Lower leg skin (tissue), 4 donors: ENCODE data around the gene NOL4L. TPM values are rescaled to one million over a fixed set of nuclear protein-coding genes. Genes with fewer than 3 reads are reported as not detected.
"Not testable (repeated sequence)": the region's sequence is repeated elsewhere in the genome, so short reads cannot be mapped to it uniquely, and the experiment has no call there.

ENCODE experiments used
- DNase-seq, 2 donors: peaks; one replicate each; pipeline ENCODE4 v3.0.0-alpha.2; 2019; ENCODE audit warnings: low spot score in 2 of 2
- H3K4me3 ChIP-seq: fragments of 200-600 bp; sonication (generic); 2 replicates; pipeline ENCODE4 v1.5.1; 2017; ENCODE audit warnings: mild to moderate bottlenecking, low read depth; ENCODE audit not compliant: poor library complexity, severe bottlenecking
- POLR2A ChIP-seq, 2 donors: fragments of 450-650 bp; IDR thresholded peaks; one replicate each; pipeline ENCODE4 v1.6.1; 2016 to 2017; ENCODE audit warnings: antibody characterized with exemption in 2 of 2, mild to moderate bottlenecking in 1 of 2, moderate library complexity in 1 of 2
- WGBS, 2 donors: methylation state at CpG; one replicate each; pipeline ENCODE4 v1.1.5; 2018; 5-methylcytosine and 5-hydroxymethylcytosine counted together
- intact Hi-C: fragments of 100-400 bp; cut with DNase I; formaldehyde crosslinking; loops from one replicate; pipeline ENCODE4 v1.15.0; 2023; ENCODE audit warnings: low total_unique reads
- total RNA-seq, 4 donors: library from RNA; depleted of rRNA; stranded (reverse); fragments of >200 nt; gene quantifications; one replicate each; pipeline ENCODE4 v1.1.0, GENCODE V29; 2016
- TF ChIP-seq, protein P1 (sequence below), 3 donors: fragments of 450-650 bp; IDR thresholded peaks; one replicate each; pipeline ENCODE4 v1.5.1; 2016; ENCODE audit warnings: antibody characterized with exemption in 3 of 3, mild to moderate bottlenecking in 3 of 3, moderate library complexity in 2 of 3

Gene NOL4L
- total RNA-seq, 4 donors from 2014 or later, result 4.6 to 10.4 (median 7.0) TPM

DNA sequence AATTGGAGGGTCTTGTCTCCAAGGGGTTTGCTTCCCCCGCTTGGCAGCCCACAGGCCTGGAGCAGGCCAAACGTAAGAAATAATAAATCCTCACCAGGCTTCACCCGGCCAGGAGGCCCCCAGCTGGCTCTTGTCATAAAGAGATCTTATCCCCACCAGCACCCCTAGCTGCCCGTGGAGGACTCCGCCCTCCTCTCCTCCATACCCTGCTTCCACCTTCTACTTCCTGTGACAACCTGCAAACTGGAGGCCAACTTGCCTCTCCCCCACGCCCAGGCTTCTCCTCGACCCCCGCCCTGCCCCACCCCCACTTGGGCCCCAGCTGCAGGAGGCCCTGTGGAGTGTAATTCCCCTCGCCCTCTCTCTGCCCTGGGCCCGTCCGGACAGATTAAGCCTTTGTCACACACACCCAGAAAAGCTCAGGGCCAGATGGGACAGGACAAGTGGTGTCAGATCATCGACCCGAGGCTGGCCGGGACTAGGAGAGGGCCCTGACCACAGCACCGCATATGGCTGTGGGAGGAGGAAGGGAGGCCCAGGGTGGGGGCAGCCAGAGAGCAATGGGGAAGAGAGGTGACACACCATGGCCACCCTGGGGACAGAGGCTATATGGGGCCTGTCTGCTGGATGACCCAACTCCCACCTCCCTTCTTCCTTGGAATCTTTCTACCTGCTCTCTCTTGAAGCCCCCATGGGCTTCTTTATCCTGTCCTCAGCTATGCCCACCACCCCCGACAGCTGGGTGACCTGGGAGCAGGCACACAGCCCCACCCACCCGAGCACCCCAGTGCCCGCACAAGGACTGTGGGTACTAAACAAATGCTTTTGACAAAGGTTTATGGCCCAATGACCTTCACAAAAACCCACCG is 3.9 kb downstream of the NOL4L start:
- intact Hi-C loops, result no loop called here
- H3K4me3 ChIP-seq, result no peak overlapping the region
- no peak for DNase-seq
- 62 to 66% methylated on average over 19 of the region's 19 CpGs for WGBS, 2 donors
- TF ChIP-seq POLR2A (IDR thresholded peaks at IDR 0.05), result no peak
- TF ChIP-seq, protein P1, sequence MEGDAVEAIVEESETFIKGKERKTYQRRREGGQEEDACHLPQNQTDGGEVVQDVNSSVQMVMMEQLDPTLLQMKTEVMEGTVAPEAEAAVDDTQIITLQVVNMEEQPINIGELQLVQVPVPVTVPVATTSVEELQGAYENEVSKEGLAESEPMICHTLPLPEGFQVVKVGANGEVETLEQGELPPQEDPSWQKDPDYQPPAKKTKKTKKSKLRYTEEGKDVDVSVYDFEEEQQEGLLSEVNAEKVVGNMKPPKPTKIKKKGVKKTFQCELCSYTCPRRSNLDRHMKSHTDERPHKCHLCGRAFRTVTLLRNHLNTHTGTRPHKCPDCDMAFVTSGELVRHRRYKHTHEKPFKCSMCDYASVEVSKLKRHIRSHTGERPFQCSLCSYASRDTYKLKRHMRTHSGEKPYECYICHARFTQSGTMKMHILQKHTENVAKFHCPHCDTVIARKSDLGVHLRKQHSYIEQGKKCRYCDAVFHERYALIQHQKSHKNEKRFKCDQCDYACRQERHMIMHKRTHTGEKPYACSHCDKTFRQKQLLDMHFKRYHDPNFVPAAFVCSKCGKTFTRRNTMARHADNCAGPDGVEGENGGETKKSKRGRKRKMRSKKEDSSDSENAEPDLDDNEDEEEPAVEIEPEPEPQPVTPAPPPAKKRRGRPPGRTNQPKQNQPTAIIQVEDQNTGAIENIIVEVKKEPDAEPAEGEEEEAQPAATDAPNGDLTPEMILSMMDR (IDR thresholded peaks at IDR 0.05), result no peak

DNA sequence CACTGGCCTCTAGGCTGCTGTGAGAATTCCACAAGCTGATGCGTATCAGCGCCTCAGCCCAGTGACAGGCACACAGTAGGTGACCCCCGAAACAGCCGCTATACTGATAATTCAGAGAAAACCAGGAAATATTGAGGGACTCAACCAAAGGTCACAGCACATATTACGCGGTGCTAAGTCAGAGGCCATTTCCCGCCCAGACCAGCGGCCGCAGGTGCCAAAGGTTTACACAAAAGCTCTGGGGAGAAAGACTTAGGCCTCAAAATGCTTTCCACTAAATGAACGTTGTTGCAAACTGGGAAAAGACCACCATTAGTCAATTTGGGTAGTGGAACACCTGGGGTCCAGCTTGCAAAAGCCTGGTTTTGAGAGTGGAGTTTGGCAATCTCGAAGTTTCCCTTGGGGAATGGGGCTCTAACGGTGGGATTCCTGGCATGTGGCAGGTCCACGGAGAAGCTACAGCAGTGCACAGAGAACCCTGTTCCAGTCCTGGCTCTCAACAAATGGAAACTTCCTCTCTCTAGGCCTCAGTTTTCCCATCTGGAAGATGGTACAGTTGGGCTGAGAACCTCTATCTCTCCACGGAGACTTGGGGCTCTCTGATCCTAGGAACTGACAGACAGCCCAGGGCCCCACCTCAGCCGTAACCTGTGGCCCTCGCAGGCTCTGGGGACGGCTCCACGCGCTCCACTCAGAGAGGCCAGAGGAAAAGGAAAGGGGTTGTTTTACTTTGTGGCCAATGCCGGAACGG is 4.7 kb downstream of the NOL4L start:
- WGBS, 2 donors, result 85 to 86% methylated on average over 21 of the region's 21 CpGs
- no peak for DNase-seq
- intact Hi-C loops, result no loop called here
- H3K4me3 ChIP-seq, result no peak overlapping the region
- TF ChIP-seq, protein P1 (IDR thresholded peaks at IDR 0.05), result no peak
- TF ChIP-seq POLR2A (IDR thresholded peaks at IDR 0.05), result no peak

DNA sequence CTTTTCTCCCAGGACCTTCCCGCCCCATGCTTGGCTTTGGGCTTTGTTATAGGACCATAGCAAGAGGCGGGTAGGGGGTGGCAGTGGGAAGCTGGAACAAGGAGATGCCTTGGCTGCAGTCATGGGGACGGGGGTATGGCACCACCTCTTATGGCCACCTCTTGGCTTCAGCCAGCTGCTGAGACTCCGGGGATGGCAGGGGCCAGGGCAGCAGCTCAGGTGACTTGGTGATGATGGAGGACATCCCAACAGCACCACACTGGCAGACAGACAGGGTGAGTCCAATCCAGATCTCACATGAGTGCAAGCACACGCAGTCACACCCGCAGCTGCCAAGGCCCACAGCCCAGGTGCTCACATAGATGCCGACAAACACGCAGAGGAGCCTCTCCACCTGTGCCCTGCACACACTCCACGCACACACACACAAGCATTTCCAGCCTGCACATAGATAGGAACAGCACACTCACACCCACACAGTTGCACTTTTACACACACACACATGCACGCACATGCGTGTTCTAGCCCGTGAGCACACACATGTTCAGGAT is 6.2 kb downstream of the NOL4L start:
- intact Hi-C loops, result no loop called here
- no peak for TF ChIP-seq POLR2A (IDR thresholded peaks at IDR 0.05)
- TF ChIP-seq, protein P1 (IDR thresholded peaks at IDR 0.05), result no peak
- no peak for DNase-seq
- no peak overlapping the region for H3K4me3 ChIP-seq
- 76 to 77% methylated on average over 11 to 12 of the region's 12 CpGs for WGBS, 2 donors

DNA sequence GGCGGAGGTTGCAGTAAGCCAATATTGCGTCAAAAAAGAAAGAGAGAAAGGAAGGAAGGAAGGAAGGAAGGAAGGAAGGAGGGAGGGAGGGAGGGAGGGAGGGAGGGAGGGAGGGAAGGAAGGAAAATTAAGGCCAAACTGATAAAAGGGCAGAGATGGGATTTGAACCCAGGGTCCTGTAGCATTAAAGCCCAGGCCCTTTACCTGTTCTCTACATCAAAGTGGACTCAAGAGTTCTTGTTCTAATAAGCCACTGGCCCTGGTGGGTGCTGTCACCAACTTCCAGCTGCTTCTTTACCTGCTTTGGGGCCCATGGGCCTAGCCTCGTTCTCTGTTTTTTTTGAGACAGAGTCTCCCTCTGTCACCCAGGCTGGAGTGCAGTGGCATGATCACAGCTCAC is 7.1 kb downstream of the NOL4L start:
- intact Hi-C loops, H3K4me3 ChIP-seq, DNase-seq: not testable (repeated sequence)
- WGBS, 2 donors, result 76 to 77% methylated on average over 3 of the region's 3 CpGs

DNA sequence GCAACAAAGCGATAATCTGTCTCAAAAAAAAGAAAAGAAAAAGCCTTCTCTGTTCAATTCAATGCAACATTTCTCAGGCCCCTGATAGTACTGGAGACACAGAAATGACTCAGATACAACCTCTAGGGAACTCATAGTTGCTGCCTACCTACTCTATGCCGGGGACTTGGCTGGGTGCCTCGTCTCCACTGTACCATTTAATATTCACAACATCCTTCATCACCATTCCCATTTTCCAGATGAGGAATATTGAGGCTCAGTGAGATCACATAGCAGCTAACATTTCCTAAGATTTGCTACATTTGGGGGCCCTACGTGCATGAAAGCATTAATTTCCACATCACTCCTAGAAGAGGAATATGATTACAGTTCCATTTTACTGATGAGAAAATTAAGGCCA is 7.5 kb downstream of the NOL4L start:
- TF ChIP-seq, protein P1 (IDR thresholded peaks at IDR 0.05), result no peak
- TF ChIP-seq POLR2A (IDR thresholded peaks at IDR 0.05), result no peak
- no peak overlapping the region for H3K4me3 ChIP-seq
- WGBS, 2 donors, result 76 to 79% methylated on average over 4 of the region's 4 CpGs
- intact Hi-C loops, result no loop called here
- no peak for DNase-seq

DNA sequence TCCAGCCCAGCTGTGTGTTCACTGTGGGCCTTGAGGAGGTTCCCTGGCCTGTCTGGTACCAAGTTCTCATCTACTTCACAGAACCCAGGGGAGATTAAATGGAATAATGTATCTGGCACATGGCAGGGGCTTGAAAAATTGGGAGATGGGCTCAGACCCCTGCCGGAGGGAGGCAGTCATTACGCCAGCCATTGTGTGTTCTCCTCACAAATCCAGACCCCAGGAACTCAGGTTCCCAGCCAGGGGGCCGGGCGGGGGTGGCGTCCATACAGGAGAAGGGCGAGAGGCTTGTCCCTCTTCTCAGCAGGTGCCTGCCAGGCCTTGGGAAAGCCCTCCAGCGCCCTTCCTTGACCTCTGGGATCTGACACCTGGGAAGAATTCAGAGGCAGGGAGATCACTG is 8.1 kb downstream of the NOL4L start:
- 83 to 89% methylated on average over 7 of the region's 7 CpGs for WGBS, 2 donors
- no peak for DNase-seq
- TF ChIP-seq, protein P1 (IDR thresholded peaks at IDR 0.05), result no peak
- TF ChIP-seq POLR2A (IDR thresholded peaks at IDR 0.05), result no peak
- H3K4me3 ChIP-seq, result no peak overlapping the region
- intact Hi-C loops, result no loop called here
